ENCODE measurements around the gene PPP3CA. TPM values are rescaled to one million over a fixed set of nuclear protein-coding genes. Genes with fewer than 3 reads are reported as not detected.

Gene PPP3CA
- total and polyA plus RNA-seq, 2 of the 13 experiments (the other 11 are each of a cell fraction or from before 2014, with no cell fraction given): 4.8 to 13.2 TPM

DNA sequence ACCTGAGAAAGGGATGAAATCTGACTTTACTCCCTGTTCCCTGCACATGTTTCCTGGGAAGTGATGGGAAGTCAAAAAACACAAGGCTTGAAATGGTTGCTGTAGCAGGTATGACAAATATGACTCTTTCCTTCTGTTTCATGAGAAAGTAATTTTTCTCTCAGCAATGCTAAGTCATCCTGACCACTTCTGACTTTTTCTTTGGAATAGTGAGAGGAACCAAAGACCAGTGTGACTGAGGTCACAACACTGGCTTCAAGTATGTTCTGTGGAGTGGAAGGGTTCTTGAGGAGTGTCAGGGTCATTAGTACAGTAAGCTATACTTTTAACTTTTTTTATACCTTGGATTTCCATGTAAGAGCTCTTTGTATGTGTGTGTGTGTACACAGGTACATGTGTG, 225.3 kb downstream of the PPP3CA start:
- no peak for TF ChIP-seq MXD4 (CRISPR knock-in tag; IDR thresholded peaks at IDR 0.05)
- no peak for TF ChIP-seq TEAD2 (CRISPR knock-in tag; IDR thresholded peaks at IDR 0.05)
- TF ChIP-seq, protein P1, sequence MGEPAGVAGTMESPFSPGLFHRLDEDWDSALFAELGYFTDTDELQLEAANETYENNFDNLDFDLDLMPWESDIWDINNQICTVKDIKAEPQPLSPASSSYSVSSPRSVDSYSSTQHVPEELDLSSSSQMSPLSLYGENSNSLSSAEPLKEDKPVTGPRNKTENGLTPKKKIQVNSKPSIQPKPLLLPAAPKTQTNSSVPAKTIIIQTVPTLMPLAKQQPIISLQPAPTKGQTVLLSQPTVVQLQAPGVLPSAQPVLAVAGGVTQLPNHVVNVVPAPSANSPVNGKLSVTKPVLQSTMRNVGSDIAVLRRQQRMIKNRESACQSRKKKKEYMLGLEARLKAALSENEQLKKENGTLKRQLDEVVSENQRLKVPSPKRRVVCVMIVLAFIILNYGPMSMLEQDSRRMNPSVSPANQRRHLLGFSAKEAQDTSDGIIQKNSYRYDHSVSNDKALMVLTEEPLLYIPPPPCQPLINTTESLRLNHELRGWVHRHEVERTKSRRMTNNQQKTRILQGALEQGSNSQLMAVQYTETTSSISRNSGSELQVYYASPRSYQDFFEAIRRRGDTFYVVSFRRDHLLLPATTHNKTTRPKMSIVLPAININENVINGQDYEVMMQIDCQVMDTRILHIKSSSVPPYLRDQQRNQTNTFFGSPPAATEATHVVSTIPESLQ (CRISPR knock-in tag; conservative IDR thresholded peaks at IDR 0.05): no peak
- TF ChIP-seq NFIB (CRISPR knock-in tag; IDR thresholded peaks at IDR 0.05; ENCODE audit: borderline replicate concordance): no peak
- TF ChIP-seq TBL1XR1 (IDR thresholded peaks at IDR 0.05; ENCODE audit: borderline replicate concordance, low read length, partially characterized antibody): no peak
- TF ChIP-seq, protein P2, sequence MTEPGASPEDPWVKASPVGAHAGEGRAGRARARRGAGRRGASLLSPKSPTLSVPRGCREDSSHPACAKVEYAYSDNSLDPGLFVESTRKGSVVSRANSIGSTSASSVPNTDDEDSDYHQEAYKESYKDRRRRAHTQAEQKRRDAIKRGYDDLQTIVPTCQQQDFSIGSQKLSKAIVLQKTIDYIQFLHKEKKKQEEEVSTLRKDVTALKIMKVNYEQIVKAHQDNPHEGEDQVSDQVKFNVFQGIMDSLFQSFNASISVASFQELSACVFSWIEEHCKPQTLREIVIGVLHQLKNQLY (CRISPR knock-in tag; IDR thresholded peaks at IDR 0.05): no peak
- no peak for TF ChIP-seq CHD4 (IDR thresholded peaks at IDR 0.05; ENCODE audit: borderline replicate concordance, low read length)
- no peak for TF ChIP-seq ELF4 (CRISPR knock-in tag; IDR thresholded peaks at IDR 0.05; ENCODE audit: borderline replicate concordance)
- TF ChIP-seq SIX1 (CRISPR knock-in tag; IDR thresholded peaks at IDR 0.05; ENCODE audit: borderline replicate concordance): no peak
- no peak for TF ChIP-seq PTBP1 (IDR thresholded peaks at IDR 0.05; ENCODE audit: low read depth, low read length, poor library complexity, severe bottlenecking)
- TF ChIP-seq, protein P3, sequence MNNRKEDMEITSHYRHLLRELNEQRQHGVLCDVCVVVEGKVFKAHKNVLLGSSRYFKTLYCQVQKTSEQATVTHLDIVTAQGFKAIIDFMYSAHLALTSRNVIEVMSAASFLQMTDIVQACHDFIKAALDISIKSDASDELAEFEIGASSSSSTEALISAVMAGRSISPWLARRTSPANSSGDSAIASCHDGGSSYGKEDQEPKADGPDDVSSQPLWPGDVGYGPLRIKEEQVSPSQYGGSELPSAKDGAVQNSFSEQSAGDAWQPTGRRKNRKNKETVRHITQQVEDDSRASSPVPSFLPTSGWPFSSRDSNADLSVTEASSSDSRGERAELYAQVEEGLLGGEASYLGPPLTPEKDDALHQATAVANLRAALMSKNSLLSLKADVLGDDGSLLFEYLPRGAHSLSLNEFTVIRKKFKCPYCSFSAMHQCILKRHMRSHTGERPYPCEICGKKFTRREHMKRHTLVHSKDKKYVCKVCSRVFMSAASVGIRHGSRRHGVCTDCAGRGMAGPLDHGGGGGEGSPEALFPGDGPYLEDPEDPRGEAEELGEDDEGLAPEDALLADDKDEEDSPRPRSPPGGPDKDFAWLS (CRISPR knock-in tag; IDR thresholded peaks at IDR 0.05; ENCODE audit: borderline replicate concordance): no peak
- no peak for TF ChIP-seq KLF6 (CRISPR knock-in tag; IDR thresholded peaks at IDR 0.05)
- H3K79me2 ChIP-seq (ENCODE audit: insufficient read depth, low read length): no peaks in the 10 kb centered on the region
- H3K27me3 ChIP-seq (ENCODE audit: control insufficient read depth in 1 of 2, insufficient read depth in 2 of 2, low read length in 2 of 2): no peaks in the 10 kb centered on the region
- H3K27ac ChIP-seq (ENCODE audit: extremely low read length, insufficient read depth, low read length): no peak overlapping the region
- no peaks in the 10 kb centered on the region for H4K20me1 ChIP-seq (ENCODE audit: insufficient read depth, low read length)
- H3K9me3 ChIP-seq (ENCODE audit: low read length): no peaks in the 10 kb centered on the region
- H3K36me3 ChIP-seq (replicated peaks in 1 of 2; ENCODE audit: control insufficient read depth in 1 of 2, insufficient read depth in 2 of 2, low read length in 2 of 2): no peaks in the 10 kb centered on the region
- H3K4me1 ChIP-seq (ENCODE audit: insufficient read depth, low read length): peaks cover 13% of the 10 kb centered on the region
- FAIRE-seq (no peak), DNase-seq (ENCODE audit: low spot score) (no peak), ATAC-seq (no peak)
- H3K9ac ChIP-seq (ENCODE audit: insufficient read depth, low read depth, low read length): no peak overlapping the region
- no peak overlapping the region for H2AFZ ChIP-seq (ENCODE audit: low read length)
- in situ Hi-C loops (cut with HindIII; ENCODE audit: extremely low pct_ligation_motif_present, low pct_unique_long_range_greater_than_20kb): no loop called here
- intact Hi-C loops (cut with micrococcal nuclease; ENCODE audit: unreplicated experiment): loop anchor here (5.0 kb wide), 1 partner anchor 1975 kb away; the partner anchor contains the start of gene BDH2
- ChIA-PET CTCF (ENCODE audit: low intra/inter-chr PET ratio, low total read pairs) (no interaction called here), POLR2A (no interaction called here)
- no peak overlapping the region for H3K4me3 ChIP-seq (replicated peaks in 1 of 3; ENCODE audit: insufficient read depth in 1 of 3, low read depth in 2 of 3, low read length in 3 of 3)
- H3K4me2 ChIP-seq (ENCODE audit: low read depth, low read length): no peak overlapping the region
- BruUV-seq (replicated peaks): no TSS peak
